ENCODE measurements around the gene CNTN5. TPM values are rescaled to one million over a fixed set of nuclear protein-coding genes. Genes with fewer than 3 reads are reported as not detected.

CNTN5 gene
- total and polyA plus RNA-seq, 2 donors (not counting 1 experiment from before 2014, with no cell fraction given), result not detected

DNA sequence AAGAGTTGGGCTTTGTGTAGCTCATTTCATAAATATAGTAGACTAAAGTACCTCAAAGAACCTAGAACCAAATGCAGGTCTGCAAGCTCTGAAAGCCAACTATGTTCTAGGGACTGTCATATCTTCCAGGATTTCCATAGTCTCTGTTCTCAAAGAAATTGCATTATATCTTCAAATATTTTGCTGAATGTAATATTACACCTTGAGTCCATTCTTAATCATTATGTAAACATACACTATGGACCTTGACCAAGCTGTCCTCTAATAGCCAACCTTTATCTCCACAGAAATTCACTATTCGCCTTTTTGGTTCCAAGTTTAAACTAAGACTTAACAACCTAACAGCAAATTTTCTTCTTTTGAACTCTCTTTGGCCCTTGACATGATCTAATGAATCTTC, 987.7 kb downstream of the CNTN5 start:
- H3K4me2 ChIP-seq (replicated peaks; ENCODE audit: low read depth, low read length, poor library complexity, severe bottlenecking), result no peak overlapping the region
- no peaks in the 10 kb centered on the region for H3K79me2 ChIP-seq (ENCODE audit: control insufficient read depth, insufficient read depth, low read length)
- H3K4me3 ChIP-seq (ENCODE audit: control extremely low read depth in 1 of 5, extremely low read depth in 1 of 5, insufficient read depth in 1 of 5, low read depth in 2 of 5, low read length in 4 of 5), result no peak overlapping the region
- H3K9ac ChIP-seq (ENCODE audit: low read length), result no peak overlapping the region
- CTCF ChIA-PET, result interaction anchor here (0.6 kb wide), 1 partner anchor 52 kb away, joined by 3 read pairs; no protein-coding TSS in a partner anchor
- ATAC-seq (ENCODE audit: low read depth) (no peak), DNase-seq (no peak)
- H3K36me3 ChIP-seq (replicated peaks in 1 of 2; ENCODE audit: control extremely low read depth in 1 of 2, control insufficient read depth in 1 of 2, extremely low read depth in 1 of 2, insufficient read depth in 2 of 2, low read length in 1 of 2), result no peaks in the 10 kb centered on the region
- H3K4me1 ChIP-seq (ENCODE audit: control insufficient read depth in 2 of 2, insufficient read depth in 2 of 2, low read length in 2 of 2), result no peaks in the 10 kb centered on the region
- H3K27ac Mint-ChIP-seq, result no peak overlapping the region
- no peak overlapping the region for H3K27ac ChIP-seq (ENCODE audit: low read length in 2 of 2)
- WGBS (ENCODE audit: insufficient coverage), result 100% methylated on average over 1 of the region's 1 CpG
- intact Hi-C loops (cut with micrococcal nuclease), result no loop called here
- no peaks in the 10 kb centered on the region for H4K20me1 ChIP-seq (ENCODE audit: control insufficient read depth, insufficient read depth, low read length, poor library complexity, severe bottlenecking)
- no peak overlapping the region for H2AFZ ChIP-seq (ENCODE audit: insufficient read depth, low read depth, low read length, poor library complexity, severe bottlenecking)
- H3K9me3 Mint-ChIP-seq (ENCODE audit: insufficient read depth), result peaks cover 7% of the 10 kb centered on the region
- H3K27me3 Mint-ChIP-seq, result no peaks in the 10 kb centered on the region
- TF ChIP-seq EZH2 (IDR thresholded peaks at IDR 0.05; ENCODE audit: borderline replicate concordance, insufficient read depth, low read depth, low read length, poor library complexity, severe bottlenecking), result no peak
- TF ChIP-seq, protein P1, sequence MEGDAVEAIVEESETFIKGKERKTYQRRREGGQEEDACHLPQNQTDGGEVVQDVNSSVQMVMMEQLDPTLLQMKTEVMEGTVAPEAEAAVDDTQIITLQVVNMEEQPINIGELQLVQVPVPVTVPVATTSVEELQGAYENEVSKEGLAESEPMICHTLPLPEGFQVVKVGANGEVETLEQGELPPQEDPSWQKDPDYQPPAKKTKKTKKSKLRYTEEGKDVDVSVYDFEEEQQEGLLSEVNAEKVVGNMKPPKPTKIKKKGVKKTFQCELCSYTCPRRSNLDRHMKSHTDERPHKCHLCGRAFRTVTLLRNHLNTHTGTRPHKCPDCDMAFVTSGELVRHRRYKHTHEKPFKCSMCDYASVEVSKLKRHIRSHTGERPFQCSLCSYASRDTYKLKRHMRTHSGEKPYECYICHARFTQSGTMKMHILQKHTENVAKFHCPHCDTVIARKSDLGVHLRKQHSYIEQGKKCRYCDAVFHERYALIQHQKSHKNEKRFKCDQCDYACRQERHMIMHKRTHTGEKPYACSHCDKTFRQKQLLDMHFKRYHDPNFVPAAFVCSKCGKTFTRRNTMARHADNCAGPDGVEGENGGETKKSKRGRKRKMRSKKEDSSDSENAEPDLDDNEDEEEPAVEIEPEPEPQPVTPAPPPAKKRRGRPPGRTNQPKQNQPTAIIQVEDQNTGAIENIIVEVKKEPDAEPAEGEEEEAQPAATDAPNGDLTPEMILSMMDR (IDR thresholded peaks at IDR 0.05), result no peak
- POLR2A ChIA-PET, result no interaction called here
- H3K4me1 Mint-ChIP-seq, result no peaks in the 10 kb centered on the region
- H3K27me3 ChIP-seq (replicated peaks in 1 of 4; ENCODE audit: control extremely low read depth in 1 of 4, control insufficient read depth in 3 of 4, insufficient read depth in 4 of 4, low read length in 3 of 4), result no peaks in the 10 kb centered on the region
- no peak overlapping the region for H3K4me3 Mint-ChIP-seq
- H3K9me3 ChIP-seq (ENCODE audit: control extremely low read depth in 1 of 3, control insufficient read depth in 2 of 3, insufficient read depth in 1 of 3, low read length in 2 of 3), result peaks cover 0 to 1% (median 0%) of the 10 kb centered on the region in 3 donors

- H3K4me1 ChIP-seq (ENCODE audit: control insufficient read depth in 2 of 2, insufficient read depth in 2 of 2, low read length in 2 of 2), result no peaks in the 10 kb centered on the region
- no peaks in the 10 kb centered on the region for H3K27me3 ChIP-seq (replicated peaks in 1 of 4; ENCODE audit: control extremely low read depth in 1 of 4, control insufficient read depth in 3 of 4, insufficient read depth in 4 of 4, low read length in 3 of 4)
- no peak overlapping the region for H3K9ac ChIP-seq (ENCODE audit: low read length)
- no peak overlapping the region for H3K4me3 ChIP-seq (ENCODE audit: control extremely low read depth in 1 of 5, extremely low read depth in 1 of 5, insufficient read depth in 1 of 5, low read depth in 2 of 5, low read length in 4 of 5)
- ATAC-seq (ENCODE audit: low read depth), result no peak
- Mint-ChIP-seq H3K9me3 (ENCODE audit: insufficient read depth) (peaks cover 7% of the 10 kb centered on the region), H3K27me3 (no peaks in the 10 kb centered on the region), H3K4me3 (no peak overlapping the region), H3K27ac (no peak overlapping the region), H3K4me1 (no peaks in the 10 kb centered on the region)
- CTCF ChIA-PET, result no interaction called here
- no CpG with 5 or more reads among the region's 3 CpGs for WGBS (ENCODE audit: insufficient coverage)
- intact Hi-C loops (cut with micrococcal nuclease), result no loop called here
- H2AFZ ChIP-seq (ENCODE audit: insufficient read depth, low read depth, low read length, poor library complexity, severe bottlenecking), result no peak overlapping the region
- no peak overlapping the region for H3K4me2 ChIP-seq (replicated peaks; ENCODE audit: low read depth, low read length, poor library complexity, severe bottlenecking)
- no peak for DNase-seq
- TF ChIP-seq EZH2 (IDR thresholded peaks at IDR 0.05; ENCODE audit: borderline replicate concordance, insufficient read depth, low read depth, low read length, poor library complexity, severe bottlenecking), result no peak
- no peaks in the 10 kb centered on the region for H4K20me1 ChIP-seq (ENCODE audit: control insufficient read depth, insufficient read depth, low read length, poor library complexity, severe bottlenecking)
- POLR2A ChIA-PET, result no interaction called here
- no peak overlapping the region for H3K27ac ChIP-seq (ENCODE audit: low read length in 2 of 2)
- H3K9me3 ChIP-seq (ENCODE audit: control extremely low read depth in 1 of 3, control insufficient read depth in 2 of 3, insufficient read depth in 1 of 3, low read length in 2 of 3), result peaks cover 0 to 1% (median 0%) of the 10 kb centered on the region in 3 donors
- no peaks in the 10 kb centered on the region for H3K79me2 ChIP-seq (ENCODE audit: control insufficient read depth, insufficient read depth, low read length)
- H3K36me3 ChIP-seq (replicated peaks in 1 of 2; ENCODE audit: control extremely low read depth in 1 of 2, control insufficient read depth in 1 of 2, extremely low read depth in 1 of 2, insufficient read depth in 2 of 2, low read length in 1 of 2), result no peaks in the 10 kb centered on the region
Observed at GRCh38 chr11:100009728-100010127, 989.0 kb downstream of the CNTN5 start.

All from B cell (primary cell).